H9 (cell line): ENCODE results near the gene JUNB. TPM values are rescaled to one million over a fixed set of nuclear protein-coding genes. Genes with fewer than 3 reads are reported as not detected.
A peak's percentile ranks its signal among the peaks of the same experiment; 100 is the strongest.

Experiments
- DNase-seq: peaks from one replicate; pipeline ENCODE4 v3.0.0-alpha.2; 2017
- H2AFZ ChIP-seq: one replicate; pipeline ENCODE4 v1.6.1; 2013; ENCODE audit warnings: mild to moderate bottlenecking, low read length, control low read depth, moderate library complexity
- H2AK5ac ChIP-seq: 2 replicates; pipeline ENCODE4 v1.6.1; 2013; ENCODE audit warnings: low read length, control low read depth, mixed read lengths; ENCODE audit not compliant: insufficient read length
- H2BK120ac ChIP-seq: one replicate; pipeline ENCODE4 v1.6.1; 2013; ENCODE audit warnings: low read depth, mild to moderate bottlenecking, low read length, control low read depth, inconsistent platforms; ENCODE audit not compliant: poor library complexity, severe bottlenecking
- H2BK12ac ChIP-seq: 2 replicates; pipeline ENCODE4 v1.6.1; 2013; ENCODE audit warnings: low read length, control low read depth, mixed read lengths, low read depth; ENCODE audit not compliant: insufficient read length
- H2BK15ac ChIP-seq: 2 replicates; pipeline ENCODE4 v1.6.1; 2013; ENCODE audit warnings: low read depth, low read length, control low read depth
- H2BK20ac ChIP-seq: one replicate; pipeline ENCODE4 v1.6.1; 2013; ENCODE audit warnings: low read depth, mild to moderate bottlenecking, low read length, control low read depth, inconsistent platforms; ENCODE audit not compliant: poor library complexity, severe bottlenecking
- H2BK5ac ChIP-seq: 2 replicates; pipeline ENCODE4 v1.6.1; 2013; ENCODE audit warnings: low read length, control low read depth, mixed read lengths; ENCODE audit not compliant: insufficient read length
- H3K14ac ChIP-seq: 2 replicates; pipeline ENCODE4 v1.6.1; 2013; ENCODE audit warnings: low read length, control low read depth; ENCODE audit not compliant: insufficient read depth
- H3K18ac ChIP-seq: 2 replicates; pipeline ENCODE4 v1.6.1; 2013; ENCODE audit warnings: low read depth, mild to moderate bottlenecking, mixed read lengths, low read length, control low read depth; ENCODE audit not compliant: insufficient read length
- H3K23ac ChIP-seq: 2 replicates; pipeline ENCODE4 v1.6.1; 2013; ENCODE audit warnings: low read length, control low read depth, mixed read lengths, low read depth; ENCODE audit not compliant: insufficient read length
- H3K23me2 ChIP-seq: 2 replicates; pipeline ENCODE4 v1.6.1; 2013; ENCODE audit warnings: low read depth, mild to moderate bottlenecking, mixed read lengths, low read length, control low read depth; ENCODE audit not compliant: insufficient read length, poor library complexity, severe bottlenecking
- H3K27ac ChIP-seq: 2 replicates; pipeline ENCODE4 v1.5.1; 2013; ENCODE audit warnings: low read length, control low read depth, mixed read lengths, low read depth; ENCODE audit not compliant: insufficient read length
- H3K27me3 ChIP-seq: 2 replicates; pipeline ENCODE4 v1.6.1; 2013; ENCODE audit warnings: low read length, control low read depth, inconsistent platforms; ENCODE audit not compliant: insufficient read depth
- H3K4ac ChIP-seq: 2 replicates; pipeline ENCODE4 v1.6.1; 2013; ENCODE audit warnings: low read depth, mild to moderate bottlenecking, control low read depth, inconsistent platforms, low read length, moderate library complexity
- H3K4me1 ChIP-seq: 2 replicates; pipeline ENCODE4 v1.6.1; 2013; ENCODE audit warnings: low read length, control low read depth, inconsistent platforms; ENCODE audit not compliant: insufficient read depth
- H3K4me2 ChIP-seq: 2 replicates; pipeline ENCODE4 v1.6.1; 2013; ENCODE audit warnings: low read length, control low read depth, mixed read lengths; ENCODE audit not compliant: insufficient read length, insufficient read depth
- H3K56ac ChIP-seq: 2 replicates; pipeline ENCODE4 v1.6.1; 2013; ENCODE audit warnings: low read depth, mild to moderate bottlenecking, mixed read lengths, low read length, control low read depth; ENCODE audit not compliant: insufficient read length
- H3K79me1 ChIP-seq: 2 replicates; pipeline ENCODE4 v1.6.1; 2013; ENCODE audit warnings: low read depth, mild to moderate bottlenecking, moderate library complexity, low read length, control low read depth, inconsistent platforms; ENCODE audit not compliant: insufficient read depth, poor library complexity, severe bottlenecking
- H3K79me2 ChIP-seq: 2 replicates; pipeline ENCODE4 v1.6.1; 2013; ENCODE audit warnings: low read length, control low read depth, inconsistent platforms; ENCODE audit not compliant: insufficient read depth
- H3K9ac ChIP-seq: 2 replicates; pipeline ENCODE4 v1.6.1; 2013; ENCODE audit warnings: low read length, control low read depth, mixed read lengths; ENCODE audit not compliant: insufficient read length; ENCODE audit errors: extremely low read depth
- H3K9me3 ChIP-seq: one replicate; pipeline ENCODE4 v1.6.1; 2013; ENCODE audit warnings: low read depth, low read length, inconsistent platforms; ENCODE audit not compliant: control insufficient read depth
- H3T11ph ChIP-seq: one replicate; pipeline ENCODE4 v1.6.1; 2013; ENCODE audit warnings: mild to moderate bottlenecking, low read length, control low read depth, inconsistent platforms
- H4K20me1 ChIP-seq: one replicate; pipeline ENCODE4 v1.6.1; 2013; ENCODE audit not compliant: control insufficient read depth, insufficient read length, insufficient read depth
- H4K5ac ChIP-seq: 2 replicates; pipeline ENCODE4 v1.6.1; 2013; ENCODE audit warnings: low read depth, mild to moderate bottlenecking, mixed read lengths, low read length, control low read depth; ENCODE audit not compliant: insufficient read length
- H4K8ac ChIP-seq: replicated peaks from 2 replicates; pipeline ENCODE4 v1.6.1; 2013; ENCODE audit warnings: low read length, control low read depth, mixed read lengths, low read depth; ENCODE audit not compliant: insufficient read length
- H4K91ac ChIP-seq: 2 replicates; pipeline ENCODE4 v1.6.1; 2013; ENCODE audit warnings: low read depth, mild to moderate bottlenecking, moderate library complexity, mixed read lengths, low read length, control low read depth; ENCODE audit not compliant: insufficient read length
- H3K27ac Mint-ChIP-seq, 3 experiments: 2 replicates in 2 of 3; 3 replicates in 1 of 3; pipeline ENCODE4 v1.8.0; 2020 to 2021; ENCODE audit warnings: mixed read lengths in 3 of 3, mild to moderate bottlenecking in 1 of 3, moderate library complexity in 1 of 3
- H3K27me3 Mint-ChIP-seq: 2 replicates; pipeline ENCODE4 v1.8.0; 2021; ENCODE audit warnings: low read depth, mild to moderate bottlenecking, moderate library complexity, mixed read lengths
- H3K36me3 Mint-ChIP-seq, 3 experiments: 2 replicates in 2 of 3; 3 replicates in 1 of 3; pipeline ENCODE4 v1.8.0; 2020 to 2021; ENCODE audit warnings: low read depth in 3 of 3, mixed read lengths in 3 of 3; ENCODE audit not compliant: insufficient read depth in 1 of 3
- H3K4me1 Mint-ChIP-seq, 2 experiments: 2 replicates each; pipeline ENCODE4 v1.8.0; 2020; ENCODE audit warnings: mixed read lengths in 2 of 2
- H3K4me3 Mint-ChIP-seq, 2 experiments: 2 replicates in 1 of 2; 3 replicates in 1 of 2; pipeline ENCODE4 v1.8.0; 2020 to 2021; ENCODE audit warnings: mild to moderate bottlenecking in 2 of 2, mixed read lengths in 2 of 2, moderate library complexity in 1 of 2
- H3K9me3 Mint-ChIP-seq, 2 experiments: 2 replicates in 1 of 2; 3 replicates in 1 of 2; pipeline ENCODE4 v1.8.0; 2020; ENCODE audit warnings: mild to moderate bottlenecking in 2 of 2, mixed read lengths in 2 of 2, moderate library complexity in 1 of 2
- CTCF ChIP-seq: fragments of 200-600 bp; sonication (generic); conservative IDR thresholded peaks from 3 replicates; pipeline ENCODE4 v1.8.0; 2021; ENCODE audit warnings: antibody characterized with exemption, mild to moderate bottlenecking
- WGBS: extraction: QIAGEN DNeasy Blood & Tissue Kit; methylation state at CpG from one replicate; pipeline ENCODE4 v1.1.7; 2013; ENCODE audit warnings: missing lambda C conversion rate, low lambda C conversion rate, mixed read lengths; ENCODE audit not compliant: insufficient read length; ENCODE audit errors: extremely low coverage; 5-methylcytosine and 5-hydroxymethylcytosine counted together
- total RNA-seq: library from RNA; stranded (reverse); gene quantifications from 2 replicates; pipeline ENCODE4 v1.2.1, GENCODE V29; 2021

Gene JUNB
- total RNA-seq, 1 experiment from 2014 or later = 15.9 TPM

- Histone ChIP-seq H3K27me3 (no peaks in the 10 kb centered on the region), H2BK120ac (no peak overlapping the region), H3K18ac (peak overlapping the region; percentile 2), H2BK5ac (no peak overlapping the region), H3K4me1 (peaks cover 4% of the 10 kb centered on the region), H3K79me2 (no peaks in the 10 kb centered on the region), H3T11ph (no peak overlapping the region), H3K79me1 (no peaks in the 10 kb centered on the region), H4K8ac (no peak overlapping the region), H4K20me1 (no peaks in the 10 kb centered on the region), H3K4ac (no peak overlapping the region), H2BK12ac (no peak overlapping the region), H3K9me3 (no peaks in the 10 kb centered on the region), H3K4me2 (peak overlapping the region; percentile 71), H3K14ac (no peak overlapping the region), H3K27ac (no peak overlapping the region), H3K23me2 (peaks cover 23% of the 10 kb centered on the region), H2AFZ (no peak overlapping the region), H3K56ac (no peak overlapping the region), H4K91ac (no peak overlapping the region), H2AK5ac (no peak overlapping the region), H4K5ac (peak overlapping the region; percentile 27), H2BK20ac (no peak overlapping the region), H3K23ac (no peak overlapping the region), H2BK15ac (no peak overlapping the region), H3K9ac (no peak overlapping the region)
- Mint-ChIP-seq H3K27me3 (no peaks in the 10 kb centered on the region; the same call in 1 of the 2 replicates), H3K27ac (peak overlapping the region in 2 of 3 experiments; percentile 42 to 91; a peak in 3 of 7 replicates), H3K4me3 (peak overlapping the region; percentile 63 to 85), H3K36me3 (no peaks in the 10 kb centered on the region), H3K4me1 (peaks cover 23 to 24% of the 10 kb centered on the region in 2 experiments), H3K9me3 (no peaks in the 10 kb centered on the region)
- no peak for TF ChIP-seq CTCF
- no CpG with 5 or more reads among the region's 12 CpGs for WGBS
- DNase-seq = no peak
These were observed 9.2 kb upstream of the JUNB start for GRCh38 chr19:12782174-12782423.
